ENCODE results near the gene FBXO31. TPM values are rescaled to one million over a fixed set of nuclear protein-coding genes. Genes with fewer than 3 reads are reported as not detected.
"Not testable (repeated sequence)": the region's sequence is repeated elsewhere in the genome, so short reads cannot be mapped to it uniquely, and the experiment has no call there.

FBXO31 gene
- total RNA-seq, 2 donors from 2014 or later = 30.5 to 36.9 TPM

- peaks cover 30 to 38% of the 10 kb centered on the region in 2 donors for H3K4me1 Mint-ChIP-seq (ENCODE audit: low read depth in 2 of 2)
- peak overlapping the region in 1 of 2 donors; percentile 27 for H3K27ac Mint-ChIP-seq
- no peaks in the 10 kb centered on the region for H3K27me3 Mint-ChIP-seq
- ATAC-seq (no peak), DNase-seq (ENCODE audit: low spot score) (no peak)
- H3K9me3 Mint-ChIP-seq = no peaks in the 10 kb centered on the region
- H3K4me3 Mint-ChIP-seq = no peak overlapping the region
- H3K36me3 Mint-ChIP-seq = no peaks in the 10 kb centered on the region
These were observed 14.3 kb downstream of the FBXO31 start for GRCh38 chr16:87369117-87369765.

DNA sequence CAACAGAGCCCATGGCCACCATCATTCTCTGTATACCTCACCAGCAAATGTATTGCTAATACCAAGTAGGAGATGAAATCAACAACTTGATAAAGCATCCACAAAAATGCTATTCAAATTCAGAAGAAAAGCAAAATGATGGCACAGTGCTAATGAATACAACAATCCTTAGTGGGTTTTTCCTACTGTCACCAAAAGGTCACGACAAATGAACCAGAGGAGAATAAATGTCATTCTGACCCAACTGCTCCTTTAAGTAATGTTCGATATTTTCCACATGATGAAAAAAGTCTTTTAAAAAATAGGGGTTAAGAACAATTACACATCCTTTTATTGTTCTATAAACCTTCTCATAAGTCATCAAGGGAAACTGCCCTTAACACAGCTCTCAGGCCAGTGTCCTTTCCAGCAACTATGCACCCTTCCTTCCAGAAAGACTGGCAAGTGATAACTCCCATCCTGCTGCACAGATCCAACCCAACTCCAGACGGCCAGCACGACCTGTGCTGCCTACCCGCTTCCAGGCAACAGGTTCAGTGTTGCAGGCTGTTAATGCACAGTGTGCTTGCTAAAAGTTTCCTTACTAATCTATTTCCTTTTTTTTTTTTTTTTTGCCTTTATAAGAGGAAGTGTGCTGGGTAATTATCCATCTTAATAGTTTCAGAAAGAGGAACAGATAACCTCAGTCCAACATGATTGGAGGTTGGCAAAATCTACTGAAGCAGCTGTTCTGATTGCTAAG is 15.4 kb downstream of the FBXO31 start:
- Mint-ChIP-seq H3K27me3 (no peaks in the 10 kb centered on the region), H3K4me1 (ENCODE audit: low read depth in 2 of 2) (peaks cover 28 to 43% of the 10 kb centered on the region in 2 donors), H3K36me3 (no peaks in the 10 kb centered on the region), H3K4me3 (no peak overlapping the region), H3K9me3 (no peaks in the 10 kb centered on the region), H3K27ac (peak overlapping the region in 1 of 2 donors; percentile 27)
- ATAC-seq = no peak
- peak; percentile 10 for DNase-seq (ENCODE audit: low spot score)

GRCh38 chr16:87367529-87367928 is 16.0 kb downstream of the FBXO31 start:
- DNase-seq (ENCODE audit: low spot score) (no peak), ATAC-seq (no peak)
- H3K27me3 Mint-ChIP-seq = no peaks in the 10 kb centered on the region
- no peak overlapping the region for H3K4me3 Mint-ChIP-seq
- H3K9me3 Mint-ChIP-seq = no peaks in the 10 kb centered on the region
- no peaks in the 10 kb centered on the region for H3K36me3 Mint-ChIP-seq
- no peak overlapping the region for H3K27ac Mint-ChIP-seq
- H3K4me1 Mint-ChIP-seq (ENCODE audit: low read depth in 2 of 2) = peaks cover 28 to 43% of the 10 kb centered on the region in 2 donors

DNA sequence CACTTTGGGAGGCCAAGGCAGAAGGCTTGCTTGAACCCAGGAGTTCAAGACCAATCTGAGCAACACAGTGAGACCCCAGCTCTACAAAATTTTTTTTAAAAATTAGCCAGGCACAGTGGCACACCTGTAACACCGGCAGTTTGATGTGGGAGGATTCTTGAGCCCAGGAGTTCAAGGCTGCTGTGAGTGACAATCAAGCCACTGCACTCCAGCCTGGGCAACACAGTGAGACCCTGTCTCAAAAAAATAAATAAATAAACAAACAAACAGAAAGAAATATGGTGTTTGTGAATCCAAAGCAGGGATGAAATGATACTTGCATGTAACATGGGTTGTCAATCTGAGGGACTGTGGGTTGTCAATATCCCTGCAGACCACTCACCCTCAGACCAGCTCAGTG is 16.6 kb downstream of the FBXO31 start:
- peaks cover 28 to 40% of the 10 kb centered on the region in 2 donors for H3K4me1 Mint-ChIP-seq (ENCODE audit: low read depth in 2 of 2)
- no peak for ATAC-seq
- H3K9me3 Mint-ChIP-seq = no peaks in the 10 kb centered on the region
- no peak overlapping the region for H3K27ac Mint-ChIP-seq
- no peak for DNase-seq (ENCODE audit: low spot score)
- H3K4me3 Mint-ChIP-seq = no peak overlapping the region
- H3K36me3 Mint-ChIP-seq = no peaks in the 10 kb centered on the region
- H3K27me3 Mint-ChIP-seq = no peaks in the 10 kb centered on the region

- Mint-ChIP-seq H3K27ac (no peak overlapping the region), H3K27me3 (no peaks in the 10 kb centered on the region), H3K4me1 (ENCODE audit: low read depth in 2 of 2) (peaks cover 25 to 35% of the 10 kb centered on the region in 2 donors), H3K4me3 (no peak overlapping the region), H3K9me3 (no peaks in the 10 kb centered on the region), H3K36me3 (no peaks in the 10 kb centered on the region)
- DNase-seq (ENCODE audit: low spot score) = peak; percentile 22
- no peak for ATAC-seq
These were observed 17.3 kb downstream of the FBXO31 start for GRCh38 chr16:87366288-87366687.

GRCh38 chr16:87365021-87365713 is 18.4 kb downstream of the FBXO31 start:
- Mint-ChIP-seq H3K4me1 (ENCODE audit: low read depth in 2 of 2) (peaks cover 21 to 34% of the 10 kb centered on the region in 2 donors), H3K4me3 (no peak overlapping the region), H3K9me3 (no peaks in the 10 kb centered on the region), H3K27me3 (no peaks in the 10 kb centered on the region), H3K36me3 (no peaks in the 10 kb centered on the region), H3K27ac (peak overlapping the region in 1 of 2 donors; percentile 69)
- no peak for ATAC-seq
- peak; percentile 16 for DNase-seq (ENCODE audit: low spot score)

GRCh38 chr16:87363771-87364455 is 19.7 kb downstream of the FBXO31 start:
- H3K4me1 Mint-ChIP-seq (ENCODE audit: low read depth in 2 of 2) = peaks cover 18 to 35% of the 10 kb centered on the region in 2 donors
- H3K27me3 Mint-ChIP-seq = no peaks in the 10 kb centered on the region
- H3K9me3 Mint-ChIP-seq = no peaks in the 10 kb centered on the region
- no peak for DNase-seq (ENCODE audit: low spot score)
- H3K27ac Mint-ChIP-seq = peak overlapping the region in 1 of 2 donors; percentile 69
- H3K36me3 Mint-ChIP-seq = peaks cover 5% of the 10 kb centered on the region
- no peak overlapping the region for H3K4me3 Mint-ChIP-seq
- ATAC-seq = peak; percentile 22 to 25

GRCh38 chr16:87362828-87363559 is 20.6 kb downstream of the FBXO31 start:
- not testable (repeated sequence) for H3K36me3 Mint-ChIP-seq; H3K27me3 Mint-ChIP-seq; DNase-seq (ENCODE audit: low spot score); H3K4me3 Mint-ChIP-seq; H3K9me3 Mint-ChIP-seq; ATAC-seq
- Mint-ChIP-seq H3K4me1 (ENCODE audit: low read depth in 2 of 2) (peaks cover 12 to 31% of the 10 kb centered on the region in 2 donors), H3K27ac (peak overlapping the region in 1 of 2 donors; percentile 47)

DNA sequence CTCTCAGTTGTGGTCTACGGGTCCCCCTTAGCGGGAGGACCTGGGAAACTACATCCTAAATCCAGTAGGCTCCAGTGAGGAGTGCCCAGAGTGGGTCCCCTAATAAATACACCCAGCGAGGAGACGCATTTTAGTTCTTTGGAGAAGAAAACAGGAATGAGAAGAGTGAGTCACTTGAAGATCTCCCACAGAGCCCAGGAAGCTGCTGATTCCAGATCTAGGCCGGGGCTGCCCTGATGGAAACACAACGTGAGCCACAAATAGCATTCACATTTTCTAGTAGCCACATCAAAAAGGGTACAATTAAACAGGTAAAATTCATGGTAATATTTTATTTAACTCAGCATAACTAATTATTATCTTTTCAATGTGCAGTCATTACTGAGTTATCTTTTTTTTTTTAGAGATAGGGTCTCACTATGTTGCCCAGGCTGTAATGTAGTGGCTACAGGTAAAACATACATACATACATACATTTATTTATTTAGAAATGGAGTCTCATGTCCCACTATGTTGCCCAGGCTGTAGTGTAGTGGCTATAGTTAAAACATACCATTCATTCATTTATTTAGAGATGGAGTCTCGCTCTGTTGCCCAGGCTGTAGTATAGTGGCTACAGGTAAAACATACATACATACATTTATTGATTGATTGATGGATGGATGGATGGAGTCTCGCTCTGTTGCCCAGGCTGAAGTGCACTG is 21.5 kb downstream of the FBXO31 start:
- peaks cover 5% of the 10 kb centered on the region for H3K36me3 Mint-ChIP-seq
- no peak for DNase-seq (ENCODE audit: low spot score)
- ATAC-seq = no peak
- H3K4me1 Mint-ChIP-seq (ENCODE audit: low read depth in 2 of 2) = peaks cover 12 to 31% of the 10 kb centered on the region in 2 donors
- H3K4me3 Mint-ChIP-seq = no peak overlapping the region
- H3K27me3 Mint-ChIP-seq = no peaks in the 10 kb centered on the region
- no peaks in the 10 kb centered on the region for H3K9me3 Mint-ChIP-seq
- no peak overlapping the region for H3K27ac Mint-ChIP-seq

DNA sequence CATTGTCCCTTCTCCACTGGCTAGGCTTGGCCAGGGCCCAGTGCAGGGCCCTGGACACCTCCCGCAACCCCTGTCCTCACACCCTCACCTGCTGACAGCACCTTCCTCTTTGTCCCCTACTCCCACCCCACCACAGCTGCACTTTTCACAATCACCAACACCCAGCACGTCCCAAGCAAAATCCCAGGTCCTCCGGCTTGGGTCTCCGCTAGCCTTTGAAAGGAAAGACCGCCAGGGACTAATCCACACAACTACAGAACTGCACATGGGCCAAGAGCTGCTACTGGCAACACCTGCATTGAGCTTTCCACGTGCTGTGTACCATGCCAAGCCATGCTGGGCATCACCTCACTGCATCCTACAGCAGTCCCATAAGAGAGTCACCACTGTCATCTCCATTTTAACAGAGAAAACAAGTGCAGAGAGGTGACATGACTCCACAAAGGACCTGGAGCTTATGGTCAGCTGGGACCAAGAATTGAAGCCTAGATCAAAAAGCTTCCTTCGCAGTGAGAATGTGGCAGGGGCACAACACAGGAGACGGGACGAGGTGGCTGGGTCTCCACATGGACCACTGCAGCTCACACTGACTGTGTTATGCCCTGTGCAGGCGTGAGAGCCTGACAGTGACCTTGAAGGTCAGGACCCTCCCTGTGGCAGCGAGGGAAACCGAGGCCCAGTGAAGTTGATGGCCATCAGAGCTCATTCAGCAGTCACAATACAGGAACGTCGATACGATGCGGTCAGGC is 22.5 kb downstream of the FBXO31 start:
- H3K36me3 Mint-ChIP-seq = peaks cover 5% of the 10 kb centered on the region
- H3K4me3 Mint-ChIP-seq = no peak overlapping the region
- H3K9me3 Mint-ChIP-seq = no peaks in the 10 kb centered on the region
- H3K4me1 Mint-ChIP-seq (ENCODE audit: low read depth in 2 of 2) = peaks cover 12 to 29% of the 10 kb centered on the region in 2 donors
- ATAC-seq = no peak
- no peak for DNase-seq (ENCODE audit: low spot score)
- H3K27ac Mint-ChIP-seq = no peak overlapping the region
- H3K27me3 Mint-ChIP-seq = no peaks in the 10 kb centered on the region

DNA sequence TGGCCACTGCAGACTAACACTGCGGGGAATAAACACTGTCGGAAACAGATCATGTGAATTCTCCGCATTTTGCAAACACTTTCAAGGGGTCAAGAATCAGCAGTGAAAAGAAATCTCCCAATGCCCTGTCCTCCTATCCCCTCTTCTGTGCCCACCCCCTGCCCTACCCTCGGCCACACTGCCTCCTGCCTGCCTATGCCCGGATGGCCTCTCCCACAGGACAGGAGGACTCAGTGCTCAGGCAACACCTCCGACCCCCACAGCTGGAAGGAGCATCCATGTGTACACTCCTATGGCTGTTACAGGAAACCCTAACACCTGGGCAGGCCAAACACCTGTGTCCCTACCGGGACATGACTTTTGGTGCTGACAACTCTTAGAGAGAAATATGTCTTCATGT is 24.5 kb downstream of the FBXO31 start:
- Mint-ChIP-seq H3K9me3 (no peaks in the 10 kb centered on the region), H3K4me3 (no peak overlapping the region), H3K4me1 (ENCODE audit: low read depth in 2 of 2) (peaks cover under 1 to 13% of the 10 kb centered on the region in 2 donors), H3K27ac (no peak overlapping the region), H3K36me3 (peaks cover 5% of the 10 kb centered on the region), H3K27me3 (no peaks in the 10 kb centered on the region)
- DNase-seq (ENCODE audit: low spot score) (no peak), ATAC-seq (no peak)

DNA sequence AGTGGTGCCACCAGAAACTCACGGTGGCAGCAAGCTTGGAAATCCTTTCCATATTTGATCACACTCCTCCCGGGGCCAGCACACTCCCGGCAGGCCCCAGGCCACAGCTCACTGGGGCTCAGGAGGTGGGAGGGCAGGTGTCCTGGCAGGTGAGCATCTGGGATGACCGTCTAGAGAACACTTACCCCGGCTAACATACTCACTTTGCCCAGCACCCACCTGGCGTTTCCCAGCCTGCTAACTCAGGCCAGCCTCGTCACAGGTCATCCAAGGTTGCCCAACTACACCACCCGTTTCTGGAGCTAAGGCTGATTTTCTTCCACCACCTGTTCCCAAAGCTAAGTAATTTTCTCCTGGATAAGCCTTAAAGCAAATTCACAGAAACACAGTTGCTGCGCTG is 24.9 kb downstream of the FBXO31 start:
- Mint-ChIP-seq H3K36me3 (peaks cover 5% of the 10 kb centered on the region), H3K27ac (no peak overlapping the region), H3K9me3 (no peaks in the 10 kb centered on the region), H3K27me3 (no peaks in the 10 kb centered on the region), H3K4me1 (ENCODE audit: low read depth in 2 of 2) (peaks cover 0 to 9% of the 10 kb centered on the region in 2 donors), H3K4me3 (no peak overlapping the region)
- no peak for DNase-seq (ENCODE audit: low spot score)
- ATAC-seq = no peak

Measured in natural killer cell treated with Interleukin-12 subunit alpha and Interleukin-12 subunit beta and Interleukin-15 and Interleukin-18, amount 100 ng/mL, for 72 hours (primary cell).